C4-2B (cell line): ENCODE measurements around the gene FUT8.

Experiments used
- CTCF ChIP-seq: fragments of 450-650 bp; conservative IDR thresholded peaks from 2 replicates; pipeline ENCODE4 v1.5.1; 2017; ENCODE audit warnings: mild to moderate bottlenecking
- ZFX ChIP-seq: fragments of 450-650 bp; IDR thresholded peaks from 2 replicates; pipeline ENCODE4 v1.6.1; 2017

- no peak for TF ChIP-seq CTCF
- TF ChIP-seq ZFX = no peak
Measured at GRCh38 chr14:65461730-65462129, 49.2 kb downstream of the FUT8 start.
